OCI-LY1 (cell line): ENCODE data around the gene ADIPOR1.
"Not testable (repeated sequence)": the region's sequence is repeated elsewhere in the genome, so short reads cannot be mapped to it uniquely, and the experiment has no call there.

Experiments
- CTCF ChIP-seq: fragments of 200-600 bp; sonication (generic), shearing (Covaris generic); IDR thresholded peaks from 2 replicates; pipeline ENCODE4 v1.5.1; 2017; ENCODE audit warnings: mild to moderate bottlenecking, antibody characterized with exemption, low read length, moderate library complexity, mixed read lengths
- EZH2 ChIP-seq: fragments of 200-600 bp; sonication (generic), shearing (Covaris generic); IDR thresholded peaks from 2 replicates; pipeline ENCODE4 v1.8.0; 2017; ENCODE audit warnings: borderline replicate concordance, mixed run types, mild to moderate bottlenecking, antibody characterized with exemption, low read length, moderate library complexity, mixed read lengths

GRCh38 chr1:202903808-202904207 lies 54.3 kb downstream of the ADIPOR1 start:
- TF ChIP-seq EZH2, CTCF: not testable (repeated sequence)
